GM13977 (cell line): Measurements from ENCODE around the gene TUSC2.

Experiments
- DNase-seq: peaks from one replicate; pipeline ENCODE4 v3.0.0; 2012; ENCODE audit warnings: low spot score
- in situ Hi-C: fragments of 300-500 bp; cut with MboI; formaldehyde crosslinking; loops from one replicate; pipeline ENCODE4 v1.12.0; 2022; ENCODE audit warnings: low sequenced_read_pairs, low pct_unique_long_range_greater_than_20kb, mixed read lengths, inconsistent platforms; ENCODE audit not compliant: unreplicated experiment
- TF ChIP-seq, protein P1 (sequence below): IDR thresholded peaks from 2 replicates; pipeline ENCODE4 v1.5.1; 2012; ENCODE audit warnings: mild to moderate bottlenecking, control low read depth; ENCODE audit not compliant: insufficient read depth; ENCODE audit errors: extremely low read depth, missing control alignments

TUSC2 gene

GRCh38 chr3:50359760-50360110, 31.7 kb upstream of the TUSC2 start:
- TF ChIP-seq, protein P1, sequence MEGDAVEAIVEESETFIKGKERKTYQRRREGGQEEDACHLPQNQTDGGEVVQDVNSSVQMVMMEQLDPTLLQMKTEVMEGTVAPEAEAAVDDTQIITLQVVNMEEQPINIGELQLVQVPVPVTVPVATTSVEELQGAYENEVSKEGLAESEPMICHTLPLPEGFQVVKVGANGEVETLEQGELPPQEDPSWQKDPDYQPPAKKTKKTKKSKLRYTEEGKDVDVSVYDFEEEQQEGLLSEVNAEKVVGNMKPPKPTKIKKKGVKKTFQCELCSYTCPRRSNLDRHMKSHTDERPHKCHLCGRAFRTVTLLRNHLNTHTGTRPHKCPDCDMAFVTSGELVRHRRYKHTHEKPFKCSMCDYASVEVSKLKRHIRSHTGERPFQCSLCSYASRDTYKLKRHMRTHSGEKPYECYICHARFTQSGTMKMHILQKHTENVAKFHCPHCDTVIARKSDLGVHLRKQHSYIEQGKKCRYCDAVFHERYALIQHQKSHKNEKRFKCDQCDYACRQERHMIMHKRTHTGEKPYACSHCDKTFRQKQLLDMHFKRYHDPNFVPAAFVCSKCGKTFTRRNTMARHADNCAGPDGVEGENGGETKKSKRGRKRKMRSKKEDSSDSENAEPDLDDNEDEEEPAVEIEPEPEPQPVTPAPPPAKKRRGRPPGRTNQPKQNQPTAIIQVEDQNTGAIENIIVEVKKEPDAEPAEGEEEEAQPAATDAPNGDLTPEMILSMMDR = no peak
- in situ Hi-C loops = no loop called here
- no peak for DNase-seq

GRCh38 chr3:50358911-50359759, 31.1 kb upstream of the TUSC2 start, which contains the start of gene TMEM115:
Gene TMEM115, minus strand, starts transcription at chr3:50359521. Its CDS starts 458 bp downstream, at chr3:50359063.
- TF ChIP-seq, protein P1 = no peak
- in situ Hi-C loops = no loop called here
- DNase-seq = peak; percentile 98

DNA sequence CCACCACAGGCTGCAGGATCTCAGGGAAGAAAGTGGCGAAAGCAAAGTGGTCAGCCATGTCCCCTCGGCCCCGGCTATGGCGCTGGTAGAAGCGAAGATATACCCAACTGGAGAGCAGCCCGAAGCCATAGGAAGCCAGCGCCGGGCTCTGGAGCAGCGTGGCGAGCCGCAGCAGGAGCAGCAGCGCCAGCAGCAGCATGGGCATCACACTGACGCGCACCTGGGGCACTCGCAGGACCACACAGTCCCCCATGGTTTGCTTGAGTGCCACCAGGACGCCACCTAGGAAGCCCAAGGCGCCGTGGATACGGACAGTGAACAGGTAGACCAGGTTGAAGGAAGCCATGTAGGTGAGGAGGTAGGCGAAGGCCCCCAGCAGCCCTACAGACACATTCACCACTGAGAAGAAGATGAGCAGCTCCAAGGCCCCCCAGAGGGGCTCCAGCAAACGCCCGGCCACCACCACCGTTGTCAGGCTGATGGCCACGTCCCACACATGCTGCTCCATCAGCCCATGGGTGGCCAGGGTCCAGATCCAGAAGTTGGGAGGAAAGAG, 30.4 kb upstream of the TUSC2 start:
- TF ChIP-seq, protein P1 = no peak
- no peak for DNase-seq
- in situ Hi-C loops = no loop called here

- TF ChIP-seq, protein P1 = no peak
- in situ Hi-C loops = no loop called here
- DNase-seq = no peak
Measured at GRCh38 chr3:50357481-50357880, 29.5 kb upstream of the TUSC2 start.

- in situ Hi-C loops = no loop called here
- DNase-seq = no peak
- TF ChIP-seq, protein P1 = no peak
Measured at GRCh38 chr3:50356553-50356952, 28.5 kb upstream of the TUSC2 start.

DNA sequence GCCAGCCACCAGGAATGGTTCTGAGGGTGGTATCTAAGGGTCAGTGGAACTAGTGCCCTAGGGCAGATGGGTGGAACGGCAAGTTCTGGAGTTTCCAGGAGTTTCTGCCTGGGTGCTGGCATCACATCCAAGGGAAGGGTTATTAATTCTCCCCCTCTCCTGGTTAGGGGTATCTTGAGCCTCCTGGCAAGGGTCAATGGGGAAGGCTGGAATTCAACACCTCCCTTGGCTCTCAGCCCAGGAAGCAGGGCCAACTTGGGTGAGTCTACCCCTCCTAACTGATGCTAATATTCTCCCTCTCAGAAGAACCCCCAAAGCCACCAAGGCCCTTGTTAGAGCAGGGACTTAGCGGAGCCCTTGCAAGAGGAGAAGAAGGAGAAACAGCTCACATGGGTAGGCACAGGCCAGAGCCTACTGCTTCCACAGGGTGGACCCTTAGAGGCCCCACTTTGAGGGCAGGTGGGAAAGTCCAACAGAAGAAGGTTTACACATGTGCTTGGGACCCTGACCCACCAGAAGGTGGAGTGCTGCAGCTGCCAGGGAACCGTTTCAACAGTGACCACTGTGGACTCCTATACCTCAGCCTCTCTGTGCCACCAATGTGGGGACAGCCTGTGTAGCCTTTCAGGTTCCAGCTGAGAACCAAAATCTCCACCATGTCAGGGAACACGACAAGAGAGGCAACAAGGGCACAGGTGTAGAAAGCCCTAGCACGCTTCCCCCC, 28.0 kb upstream of the TUSC2 start:
- no peak for DNase-seq
- TF ChIP-seq, protein P1 = no peak
- in situ Hi-C loops = no loop called here
